Stimulated activated naive CD8-positive, alpha-beta T cell treated with anti-CD3 and anti-CD28 coated beads, Interleukin-15, Interleukin-2, amounts not matched to agents 100 ng/mL and 50 ng/mL, for 24 hours (primary cell): ENCODE data around the gene ULK2.
"Not testable (repeated sequence)": the region's sequence is repeated elsewhere in the genome, so short reads cannot be mapped to it uniquely, and the experiment has no call there.

Experiments used
- H3K27ac Mint-ChIP-seq: one replicate; pipeline ENCODE4 v1.8.0; 2021; ENCODE audit warnings: mild to moderate bottlenecking, mixed read lengths
- H3K27me3 Mint-ChIP-seq: one replicate; pipeline ENCODE4 v1.8.0; 2021; ENCODE audit warnings: mixed read lengths
- H3K36me3 Mint-ChIP-seq: one replicate; pipeline ENCODE4 v1.8.0; 2021; ENCODE audit warnings: low read depth, mixed read lengths
- H3K4me1 Mint-ChIP-seq: one replicate; pipeline ENCODE4 v1.8.0; 2021; ENCODE audit warnings: low read depth, mixed read lengths
- H3K4me3 Mint-ChIP-seq: one replicate; pipeline ENCODE4 v1.8.0; 2021; ENCODE audit warnings: mild to moderate bottlenecking, mixed read lengths
- H3K9me3 Mint-ChIP-seq: one replicate; pipeline ENCODE4 v1.8.0; 2021; ENCODE audit warnings: mixed read lengths

ULK2 gene

GRCh38 chr17:19883537-19884215, 15.9 kb upstream of the ULK2 start:
- Mint-ChIP-seq H3K9me3 (no peaks in the 10 kb centered on the region), H3K4me1 (peaks cover 3% of the 10 kb centered on the region), H3K36me3 (no peaks in the 10 kb centered on the region), H3K27ac (no peak overlapping the region), H3K27me3 (no peaks in the 10 kb centered on the region), H3K4me3 (no peak overlapping the region)

- no peaks in the 10 kb centered on the region for H3K27me3 Mint-ChIP-seq
Observed at GRCh38 chr17:19880393-19880792, 12.7 kb upstream of the ULK2 start.

GRCh38 chr17:19877364-19877945, 9.7 kb upstream of the ULK2 start:
- no peaks in the 10 kb centered on the region for H3K36me3 Mint-ChIP-seq
- no peaks in the 10 kb centered on the region for H3K27me3 Mint-ChIP-seq
- no peaks in the 10 kb centered on the region for H3K9me3 Mint-ChIP-seq
- H3K4me3 Mint-ChIP-seq = no peak overlapping the region
- peaks cover 33% of the 10 kb centered on the region for H3K4me1 Mint-ChIP-seq
- no peak overlapping the region for H3K27ac Mint-ChIP-seq

More at GRCh38 chr17:19880393-19880792, 12.7 kb upstream of the ULK2 start:
- Mint-ChIP-seq H3K4me1 (peaks cover 33% of the 10 kb centered on the region), H3K4me3 (no peak overlapping the region), H3K36me3 (no peaks in the 10 kb centered on the region), H3K9me3 (no peaks in the 10 kb centered on the region), H3K27ac (no peak overlapping the region)

GRCh38 chr17:19876529-19877161, 8.9 kb upstream of the ULK2 start:
- H3K9me3 Mint-ChIP-seq = no peaks in the 10 kb centered on the region
- H3K4me3 Mint-ChIP-seq = peak overlapping the region; percentile 47
- no peaks in the 10 kb centered on the region for H3K36me3 Mint-ChIP-seq
- peaks cover 33% of the 10 kb centered on the region for H3K4me1 Mint-ChIP-seq
- no peaks in the 10 kb centered on the region for H3K27me3 Mint-ChIP-seq
- H3K27ac Mint-ChIP-seq = peak overlapping the region; percentile 76

GRCh38 chr17:19874256-19874655, 6.5 kb upstream of the ULK2 start:
- H3K4me1 Mint-ChIP-seq = peaks cover 36% of the 10 kb centered on the region
- H3K4me3 Mint-ChIP-seq = no peak overlapping the region
- no peak overlapping the region for H3K27ac Mint-ChIP-seq
- H3K36me3 Mint-ChIP-seq = no peaks in the 10 kb centered on the region
- no peaks in the 10 kb centered on the region for H3K27me3 Mint-ChIP-seq
- H3K9me3 Mint-ChIP-seq = no peaks in the 10 kb centered on the region

GRCh38 chr17:19873346-19873745, 5.6 kb upstream of the ULK2 start:
- H3K27ac Mint-ChIP-seq = no peak overlapping the region
- no peaks in the 10 kb centered on the region for H3K9me3 Mint-ChIP-seq
- H3K27me3 Mint-ChIP-seq = no peaks in the 10 kb centered on the region
- H3K36me3 Mint-ChIP-seq = no peaks in the 10 kb centered on the region
- H3K4me3 Mint-ChIP-seq = no peak overlapping the region
- peaks cover 31% of the 10 kb centered on the region for H3K4me1 Mint-ChIP-seq

- H3K27me3 Mint-ChIP-seq = no peaks in the 10 kb centered on the region
- no peaks in the 10 kb centered on the region for H3K9me3 Mint-ChIP-seq
- peaks cover 21% of the 10 kb centered on the region for H3K4me1 Mint-ChIP-seq
- H3K27ac Mint-ChIP-seq = no peak overlapping the region
- H3K36me3 Mint-ChIP-seq = no peaks in the 10 kb centered on the region
- H3K4me3 Mint-ChIP-seq = peak overlapping the region; percentile 65
Observed at GRCh38 chr17:19868079-19868395, 301 bp upstream of the ULK2 start.

- H3K4me1 Mint-ChIP-seq = peaks cover 21% of the 10 kb centered on the region
- H3K27ac Mint-ChIP-seq = peak overlapping the region; percentile 61
- H3K4me3 Mint-ChIP-seq = peak overlapping the region; percentile 83
- H3K9me3 Mint-ChIP-seq = no peaks in the 10 kb centered on the region
- H3K36me3 Mint-ChIP-seq = peaks cover 3% of the 10 kb centered on the region
- H3K27me3 Mint-ChIP-seq = no peaks in the 10 kb centered on the region
Observed at GRCh38 chr17:19867079-19867328, 732 bp downstream of the ULK2 start.

GRCh38 chr17:19865021-19865420, 2.7 kb downstream of the ULK2 start:
- Mint-ChIP-seq H3K4me1 (peaks cover 17% of the 10 kb centered on the region), H3K27ac (no peak overlapping the region), H3K9me3 (no peaks in the 10 kb centered on the region), H3K27me3 (no peaks in the 10 kb centered on the region), H3K4me3 (no peak overlapping the region), H3K36me3 (peaks cover 3% of the 10 kb centered on the region)

- H3K27me3 Mint-ChIP-seq, H3K9me3 Mint-ChIP-seq, H3K36me3 Mint-ChIP-seq, H3K4me3 Mint-ChIP-seq, H3K27ac Mint-ChIP-seq, H3K4me1 Mint-ChIP-seq: not testable (repeated sequence)
Observed at GRCh38 chr17:19860647-19861177, 7.0 kb downstream of the ULK2 start.

GRCh38 chr17:19857640-19858039, 10.1 kb downstream of the ULK2 start:
- H3K27ac Mint-ChIP-seq = no peak overlapping the region
- H3K4me3 Mint-ChIP-seq = no peak overlapping the region
- no peaks in the 10 kb centered on the region for H3K4me1 Mint-ChIP-seq
- H3K27me3 Mint-ChIP-seq = no peaks in the 10 kb centered on the region
- no peaks in the 10 kb centered on the region for H3K9me3 Mint-ChIP-seq
- peaks cover 9% of the 10 kb centered on the region for H3K36me3 Mint-ChIP-seq

GRCh38 chr17:19833914-19834313, 33.8 kb downstream of the ULK2 start:
- peaks cover 30% of the 10 kb centered on the region for H3K36me3 Mint-ChIP-seq
- no peak overlapping the region for H3K4me3 Mint-ChIP-seq
- no peaks in the 10 kb centered on the region for H3K27me3 Mint-ChIP-seq
- H3K27ac Mint-ChIP-seq = no peak overlapping the region
- H3K9me3 Mint-ChIP-seq = peaks cover 7% of the 10 kb centered on the region
- no peaks in the 10 kb centered on the region for H3K4me1 Mint-ChIP-seq

- no peak overlapping the region for H3K4me3 Mint-ChIP-seq
- H3K27ac Mint-ChIP-seq = no peak overlapping the region
- peaks cover 7% of the 10 kb centered on the region for H3K9me3 Mint-ChIP-seq
- no peaks in the 10 kb centered on the region for H3K4me1 Mint-ChIP-seq
- no peaks in the 10 kb centered on the region for H3K27me3 Mint-ChIP-seq
- H3K36me3 Mint-ChIP-seq = peaks cover 24% of the 10 kb centered on the region
Observed at GRCh38 chr17:19830061-19830460, 37.7 kb downstream of the ULK2 start.

GRCh38 chr17:19812407-19812806, 55.3 kb downstream of the ULK2 start:
- Mint-ChIP-seq H3K4me3 (no peak overlapping the region), H3K27ac (no peak overlapping the region), H3K27me3 (no peaks in the 10 kb centered on the region), H3K9me3 (no peaks in the 10 kb centered on the region), H3K36me3 (peaks cover 24% of the 10 kb centered on the region), H3K4me1 (no peaks in the 10 kb centered on the region)

GRCh38 chr17:19805006-19805405, 62.7 kb downstream of the ULK2 start:
- Mint-ChIP-seq H3K9me3 (no peaks in the 10 kb centered on the region), H3K27me3 (no peaks in the 10 kb centered on the region), H3K4me1 (no peaks in the 10 kb centered on the region), H3K27ac (no peak overlapping the region), H3K36me3 (peaks cover 19% of the 10 kb centered on the region), H3K4me3 (no peak overlapping the region)

- H3K27ac Mint-ChIP-seq = no peak overlapping the region
- H3K9me3 Mint-ChIP-seq = peaks cover 4% of the 10 kb centered on the region
- peaks cover 39% of the 10 kb centered on the region for H3K36me3 Mint-ChIP-seq
- no peaks in the 10 kb centered on the region for H3K27me3 Mint-ChIP-seq
- H3K4me3 Mint-ChIP-seq = no peak overlapping the region
- H3K4me1 Mint-ChIP-seq = no peaks in the 10 kb centered on the region
Observed at GRCh38 chr17:19800571-19800970, 67.2 kb downstream of the ULK2 start.
